Amniotic stem cell (primary cell): Measurements from ENCODE around the gene IL18BP.

Experiments used
- DNase-seq: peaks from one replicate; lab custom pipeline; 2025; lab: John Stamatoyannopoulos, UW

The IL18BP gene

GRCh38 chr11:72012897-72013721, 14.4 kb downstream of the IL18BP start:
- DNase-seq: no peak

DNA sequence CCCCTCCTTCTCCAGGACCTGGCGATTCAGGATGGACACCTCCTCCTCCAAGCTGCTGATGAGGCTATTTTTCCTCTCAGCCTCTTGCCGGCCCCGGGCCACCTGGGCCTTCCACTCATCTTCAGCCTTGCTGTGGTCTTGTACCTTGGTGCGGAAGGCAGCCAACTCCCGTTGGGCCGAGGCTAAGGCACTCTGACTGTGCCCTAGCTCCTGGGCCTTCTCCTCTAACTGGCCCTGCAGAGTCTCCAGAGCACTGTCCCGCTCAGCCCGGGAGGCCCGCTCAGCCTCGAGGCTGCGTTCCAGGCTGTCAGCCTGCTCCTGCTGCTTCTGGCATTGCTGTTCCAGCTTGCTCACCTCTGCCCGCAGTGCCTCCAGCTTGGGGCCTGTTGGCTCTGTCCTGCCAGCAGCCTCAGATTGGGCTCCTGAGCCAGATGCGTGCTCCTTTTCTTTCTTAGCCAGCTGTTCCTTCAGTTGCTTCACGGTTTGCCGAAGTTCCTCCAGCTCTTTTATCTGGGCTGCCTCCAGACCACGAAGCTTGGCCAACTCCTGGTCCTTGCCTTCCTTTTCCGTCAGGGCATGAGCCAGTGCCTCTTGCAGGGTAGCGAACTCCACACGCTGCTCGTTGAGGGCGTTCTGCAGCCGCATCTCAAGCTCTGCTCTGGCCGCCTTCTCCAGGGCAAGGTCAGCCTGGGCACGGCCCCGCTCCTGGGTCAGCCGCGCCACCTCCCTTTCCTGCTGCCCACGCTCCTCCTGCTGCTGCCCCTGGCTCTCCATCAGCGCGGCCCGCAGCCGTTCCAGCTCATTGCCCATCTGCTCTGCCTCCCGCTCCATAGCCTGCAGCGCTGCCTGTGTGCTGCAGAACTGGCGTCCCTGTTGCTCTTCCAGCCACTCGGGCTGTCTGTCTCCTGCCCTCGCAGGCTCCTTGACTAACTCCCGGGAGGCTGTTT, 15.3 kb downstream of the IL18BP start:
- no peak for DNase-seq

- DNase-seq: no peak
Measured at GRCh38 chr11:72014761-72015320, 16.1 kb downstream of the IL18BP start.

- no peak for DNase-seq
Measured at GRCh38 chr11:72015511-72016061, 16.9 kb downstream of the IL18BP start.

DNA sequence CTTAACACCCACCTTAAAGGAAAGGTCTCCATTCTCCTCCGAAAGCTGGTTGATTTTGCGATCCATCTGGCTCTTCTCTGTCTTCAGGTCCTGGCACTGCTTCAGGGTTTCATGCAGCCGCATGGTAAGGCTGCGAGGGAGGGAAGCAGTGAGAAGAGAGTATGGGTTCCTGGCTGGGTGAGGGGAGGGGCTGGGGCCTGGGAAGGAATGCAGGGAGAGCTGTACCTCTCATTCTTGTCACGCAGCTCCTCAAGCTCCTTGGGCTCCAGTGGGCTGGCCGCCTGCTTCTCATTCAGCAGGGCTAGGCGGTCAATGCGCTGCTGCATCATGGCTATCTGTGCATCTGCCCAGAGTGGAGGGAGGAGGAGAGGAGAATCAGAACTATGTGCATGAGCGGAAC, 19.5 kb downstream of the IL18BP start:
- no peak for DNase-seq

DNA sequence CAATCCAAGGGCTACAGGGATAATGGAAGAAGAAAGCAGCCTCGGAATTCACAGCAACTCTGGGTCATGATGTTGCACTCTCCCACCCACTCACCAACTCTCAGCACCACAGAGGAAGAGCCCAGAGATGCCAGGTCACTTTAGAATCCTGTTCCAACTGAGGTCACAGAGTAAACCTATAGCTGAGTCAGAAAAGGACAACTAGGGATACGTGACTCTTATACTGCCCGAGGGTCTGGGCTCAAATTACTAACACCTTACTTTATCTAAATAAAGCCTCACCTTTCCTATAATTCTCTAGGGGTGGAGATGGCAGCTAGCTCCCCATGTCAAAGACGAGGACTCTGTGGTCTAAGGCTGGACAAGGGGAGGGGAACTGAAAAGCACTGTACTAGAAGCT, 24.6 kb downstream of the IL18BP start:
- DNase-seq: no peak

DNA sequence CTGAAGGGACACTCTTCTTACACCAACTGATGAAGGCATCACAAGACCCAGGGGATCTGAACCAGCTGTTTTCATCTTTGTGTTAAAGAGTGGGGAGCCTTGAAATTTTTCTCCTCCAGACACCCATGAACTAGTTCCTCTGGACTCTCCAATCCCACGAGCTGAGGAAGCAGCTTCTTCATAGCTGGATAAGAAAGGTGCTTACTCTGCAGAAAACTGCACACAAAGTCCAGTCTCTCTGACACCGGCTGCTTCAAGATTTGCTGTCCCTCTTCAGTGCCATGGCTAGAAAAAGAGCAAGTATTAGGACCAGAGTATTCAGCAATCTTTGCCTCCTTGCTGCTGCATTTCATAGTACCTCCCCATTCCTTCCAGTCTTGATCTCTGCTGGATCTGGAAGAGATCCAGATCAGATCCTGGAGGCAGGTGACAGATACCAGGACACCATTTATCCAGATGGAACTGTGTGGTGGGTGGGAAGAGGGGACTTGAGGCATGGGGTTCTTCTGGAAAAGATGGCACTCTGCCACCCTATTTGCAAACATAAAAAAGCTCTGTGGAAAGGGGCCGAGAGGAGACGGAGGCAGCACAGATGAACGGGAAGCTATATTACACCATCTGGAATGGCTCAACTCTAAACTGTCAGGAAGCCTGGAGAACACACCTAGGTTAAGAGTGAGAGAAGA, 25.5 kb downstream of the IL18BP start:
- DNase-seq: no peak

DNA sequence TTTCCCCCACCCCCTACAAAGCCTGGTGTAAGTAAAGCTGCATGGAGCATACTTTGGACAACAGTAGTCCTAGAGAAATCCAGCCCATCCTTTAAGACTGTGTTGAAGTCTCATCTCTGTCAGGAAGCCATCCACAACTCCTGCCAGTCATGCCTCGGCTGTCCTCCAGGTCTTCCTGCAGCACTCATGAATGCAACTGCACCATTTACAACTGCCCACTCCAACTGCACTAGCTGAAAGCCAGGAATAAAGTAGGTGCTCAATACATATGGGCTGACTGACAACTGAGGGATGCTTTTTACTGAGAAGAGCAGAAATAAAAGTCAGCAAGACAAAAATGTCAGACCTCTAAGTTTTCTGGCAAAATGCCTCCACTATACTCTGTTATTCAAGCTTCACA, 27.4 kb downstream of the IL18BP start:
- DNase-seq: no peak

GRCh38 chr11:72030472-72031045, 31.9 kb downstream of the IL18BP start:
- no peak for DNase-seq

- DNase-seq: no peak
Measured at GRCh38 chr11:72036687-72037086, 38.0 kb downstream of the IL18BP start.

GRCh38 chr11:72037554-72038311, 39.0 kb downstream of the IL18BP start:
- DNase-seq: no peak

GRCh38 chr11:72038491-72038890, 39.8 kb downstream of the IL18BP start:
- DNase-seq: peak; percentile 64

DNA sequence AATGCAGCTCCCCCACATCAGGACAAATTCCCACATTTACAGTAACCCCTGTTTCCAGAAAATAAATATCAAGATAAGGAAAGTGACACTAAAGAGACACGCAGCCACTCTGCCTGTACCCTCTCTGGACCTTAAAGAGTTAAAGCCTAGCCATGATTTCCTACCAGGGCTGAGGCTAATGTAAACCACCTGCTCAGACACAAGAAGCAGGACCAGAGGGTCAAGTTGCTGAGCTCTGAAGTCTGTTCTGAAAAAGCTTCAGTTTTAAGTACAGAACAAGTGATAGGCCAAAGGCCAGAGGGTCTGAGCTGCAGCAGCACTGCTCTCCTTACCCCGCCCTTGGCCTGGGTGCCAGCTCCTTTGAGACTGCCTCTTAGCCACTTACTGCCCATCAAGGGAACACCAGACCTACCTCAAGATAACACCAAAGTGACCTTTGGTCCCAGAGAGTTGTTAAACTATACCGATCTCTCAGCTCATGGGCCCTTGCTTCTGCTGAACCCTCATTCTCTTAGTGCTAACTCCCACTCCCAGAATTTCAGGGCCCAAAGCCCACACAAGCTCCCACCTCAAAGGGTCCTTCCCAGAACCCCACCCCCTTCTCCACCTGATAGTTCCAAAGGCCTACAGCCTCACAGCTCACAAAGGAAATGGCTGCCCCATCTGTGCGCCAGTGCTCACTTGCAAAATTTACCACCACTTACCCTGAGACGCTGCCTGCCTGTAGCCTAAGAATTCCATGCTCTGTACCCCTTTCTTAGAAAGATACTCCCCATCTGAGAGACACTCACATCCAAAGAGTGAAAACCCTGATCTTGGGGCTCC, 40.5 kb downstream of the IL18BP start:
- DNase-seq: no peak

GRCh38 chr11:72039856-72040401, 41.2 kb downstream of the IL18BP start:
- DNase-seq: no peak

DNA sequence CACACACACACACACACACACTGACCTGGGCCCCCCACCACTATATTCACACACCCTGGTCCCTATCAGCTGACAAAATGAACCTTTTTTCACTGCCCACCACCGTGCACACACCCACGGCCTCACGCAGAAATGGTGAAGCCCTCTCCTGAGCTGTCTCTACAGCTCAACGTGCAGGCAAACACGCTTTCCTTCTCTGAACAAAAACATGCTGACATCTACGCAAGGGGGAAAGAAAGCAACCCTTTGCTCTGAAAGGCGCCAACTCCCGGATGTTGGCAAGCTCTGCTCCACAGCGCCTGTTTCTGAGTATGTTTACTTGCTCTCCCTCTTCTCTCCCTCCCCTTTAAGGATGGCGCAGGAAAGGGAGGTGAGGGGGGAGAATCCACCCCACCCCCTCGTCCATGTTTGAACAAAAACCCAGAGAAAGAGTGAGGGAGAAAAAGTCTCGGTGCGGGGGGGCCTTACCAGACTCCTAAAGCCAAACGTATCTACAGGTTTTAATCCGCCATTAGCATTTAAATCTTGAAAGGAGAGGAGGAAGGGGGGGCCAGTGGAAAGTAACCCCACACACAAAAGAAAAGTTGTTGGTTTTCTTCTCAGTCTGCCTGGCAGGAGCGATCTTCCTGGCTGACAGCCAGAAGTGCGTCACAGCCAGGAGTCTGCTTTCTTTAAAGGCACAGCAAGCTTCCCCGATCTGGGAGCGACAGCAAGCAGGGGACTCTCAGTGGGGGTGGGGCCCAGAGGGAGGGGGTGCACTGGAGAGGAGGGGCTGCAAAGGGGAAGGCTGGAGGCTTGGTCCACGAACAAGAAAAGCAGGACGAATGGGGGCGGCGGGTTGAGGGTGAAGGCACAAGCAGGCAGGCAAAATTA, 42.0 kb downstream of the IL18BP start:
- DNase-seq: peak; percentile 79

GRCh38 chr11:72041364-72042063, 42.8 kb downstream of the IL18BP start:
- peak; percentile 72 for DNase-seq

GRCh38 chr11:72042064-72042745, 43.5 kb downstream of the IL18BP start:
- no peak for DNase-seq
